Suppressor macrophage treated with lipopolysaccharide for 1 hour (primary cell): ENCODE measurements around the gene DOCK10.

Experiments
- DNase-seq, 3 donors: peaks; one replicate each; pipeline ENCODE4 v3.0.0-alpha.2; 2020 to 2022

Gene DOCK10

GRCh38 chr2:224817676-224818075, 224.6 kb downstream of the DOCK10 start:
- no peak for DNase-seq

DNA sequence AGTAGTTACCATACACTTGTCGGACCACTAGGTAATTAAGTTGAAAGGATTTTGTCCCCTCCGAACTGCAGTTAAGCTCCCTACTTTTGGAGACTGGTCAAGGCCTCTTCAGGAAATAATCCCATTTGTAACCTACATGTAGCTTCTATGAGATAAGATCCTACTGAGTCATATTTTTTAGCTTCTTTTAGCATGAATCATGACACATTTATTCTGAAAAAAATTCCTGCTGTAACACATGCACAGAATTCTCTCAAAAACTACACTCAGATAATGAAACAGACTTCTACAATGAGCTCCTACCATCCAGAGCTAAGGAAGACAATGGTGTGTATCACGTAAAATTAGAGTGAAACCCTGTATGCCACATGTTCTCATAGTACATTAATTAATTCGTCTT, 225.5 kb downstream of the DOCK10 start:
- no peak for DNase-seq

DNA sequence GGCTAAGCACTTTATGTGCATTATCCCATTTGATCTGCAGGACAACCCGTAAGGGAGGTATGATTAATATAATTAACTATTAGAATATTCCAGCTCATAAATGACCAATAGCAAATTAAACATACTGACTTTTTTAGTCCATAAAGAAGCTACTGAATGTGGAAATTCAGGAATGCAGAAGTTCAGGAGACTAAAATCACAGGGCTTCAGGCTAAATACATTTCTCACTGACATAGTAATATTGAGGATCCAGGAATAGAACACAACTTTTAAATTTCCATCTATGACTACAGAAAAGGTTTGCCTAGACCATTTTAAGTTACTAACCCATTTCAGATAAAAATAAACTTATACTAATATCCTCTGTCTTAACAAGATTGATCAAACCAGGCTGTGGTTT, 228.7 kb downstream of the DOCK10 start:
- DNase-seq, result no peak

DNA sequence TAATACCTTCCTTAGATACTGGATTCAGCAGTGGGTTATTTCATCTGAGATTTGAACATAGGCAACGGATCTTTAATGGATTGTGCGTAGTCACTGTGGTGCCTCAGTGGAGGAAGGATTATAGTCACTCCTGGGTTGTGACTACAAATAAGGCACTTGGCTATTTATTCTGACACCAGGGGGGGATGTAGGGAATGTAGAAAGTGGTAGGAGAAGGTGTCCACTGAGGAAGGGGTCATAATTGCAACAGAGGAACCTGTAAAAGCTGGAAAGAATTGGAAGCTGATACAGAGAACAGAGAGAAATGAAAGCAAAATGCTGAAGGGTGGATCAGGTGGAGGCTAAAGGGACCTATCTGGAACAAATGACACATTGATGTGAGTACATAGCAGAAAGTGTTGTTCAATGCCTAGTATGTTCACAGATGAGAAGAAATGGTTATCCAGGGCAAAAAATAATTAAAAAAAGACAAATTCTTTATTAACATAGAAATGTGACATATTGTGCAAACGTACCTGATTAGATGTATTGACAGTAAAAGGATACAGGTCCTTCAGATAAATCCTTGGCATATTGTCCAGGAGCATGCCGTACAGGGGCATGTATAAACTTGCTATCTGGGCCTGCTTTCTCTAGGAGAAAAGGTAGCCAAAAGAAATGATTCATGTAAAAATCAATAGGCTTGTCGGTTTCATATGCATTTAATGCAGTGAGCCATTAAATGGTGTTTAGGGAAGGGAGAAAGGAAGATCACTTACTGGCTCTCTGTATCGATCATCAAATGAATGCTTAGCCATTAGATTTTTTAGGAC, 234.9 kb downstream of the DOCK10 start:
- no peak for DNase-seq

DNA sequence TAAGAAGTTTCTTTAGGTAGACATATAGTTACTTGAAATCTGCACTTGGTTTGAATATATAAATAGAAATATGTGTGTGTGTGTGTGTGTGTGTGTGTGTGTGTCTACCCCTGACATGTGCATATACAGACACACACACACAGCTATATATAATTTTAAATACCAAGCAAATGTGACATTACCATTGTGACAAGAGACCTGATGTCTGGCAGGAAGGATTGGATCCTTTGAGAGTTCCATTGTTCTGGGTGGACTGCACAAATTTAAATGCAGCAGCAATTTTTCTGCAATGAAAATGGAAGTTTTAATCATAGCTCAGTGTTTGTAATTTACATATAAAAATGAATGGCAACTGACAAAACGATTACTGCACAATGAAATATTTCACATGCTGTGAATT, 238.3 kb downstream of the DOCK10 start:
- DNase-seq, result no peak

- DNase-seq, result peak; percentile 71 to 81 (median 78)
Measured at GRCh38 chr2:224802407-224802806, 239.9 kb downstream of the DOCK10 start.

GRCh38 chr2:224801360-224801759, 240.9 kb downstream of the DOCK10 start:
- no peak for DNase-seq

DNA sequence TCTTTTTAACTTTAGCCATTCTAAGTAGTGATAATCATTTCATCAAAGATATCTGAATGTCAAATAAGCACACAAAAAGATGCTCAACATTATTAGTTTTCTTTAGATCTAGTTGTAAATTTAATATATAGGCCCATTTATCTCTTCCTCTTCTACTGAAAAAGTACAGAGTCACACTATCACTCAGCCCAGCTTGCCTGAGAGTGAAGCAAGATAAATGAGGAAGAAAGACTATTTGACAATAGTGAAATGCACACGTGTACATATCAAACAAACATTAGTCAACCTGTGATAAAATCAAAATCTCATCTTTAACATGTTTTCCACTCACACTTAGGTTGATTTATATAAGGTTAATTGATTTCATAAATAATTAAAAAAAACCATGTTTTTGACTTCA, 242.6 kb downstream of the DOCK10 start:
- peak; percentile 17 to 48 (median 31) for DNase-seq

DNA sequence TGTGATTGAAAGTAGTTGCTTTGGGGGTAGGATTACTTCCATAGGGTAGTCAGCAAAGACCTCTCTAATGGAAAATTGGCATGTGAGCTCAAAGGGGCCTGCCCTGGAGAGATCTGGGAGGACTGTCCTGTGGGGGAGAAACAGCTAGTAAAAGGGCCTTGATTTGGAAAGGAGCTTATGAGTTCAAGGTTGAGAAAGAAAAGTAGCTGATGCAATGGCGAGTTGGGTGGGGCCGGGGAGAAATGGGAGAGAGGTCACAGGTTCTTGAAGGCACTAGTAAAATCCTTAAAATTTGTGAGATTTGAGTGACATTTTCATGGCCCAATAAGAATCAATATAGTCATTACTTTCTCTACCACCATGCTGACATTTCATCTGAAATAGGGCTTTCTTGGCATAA, 244.1 kb downstream of the DOCK10 start:
- peak; percentile 24 to 35 (median 28) for DNase-seq

GRCh38 chr2:224796695-224797305, 245.5 kb downstream of the DOCK10 start:
- no peak for DNase-seq

DNA sequence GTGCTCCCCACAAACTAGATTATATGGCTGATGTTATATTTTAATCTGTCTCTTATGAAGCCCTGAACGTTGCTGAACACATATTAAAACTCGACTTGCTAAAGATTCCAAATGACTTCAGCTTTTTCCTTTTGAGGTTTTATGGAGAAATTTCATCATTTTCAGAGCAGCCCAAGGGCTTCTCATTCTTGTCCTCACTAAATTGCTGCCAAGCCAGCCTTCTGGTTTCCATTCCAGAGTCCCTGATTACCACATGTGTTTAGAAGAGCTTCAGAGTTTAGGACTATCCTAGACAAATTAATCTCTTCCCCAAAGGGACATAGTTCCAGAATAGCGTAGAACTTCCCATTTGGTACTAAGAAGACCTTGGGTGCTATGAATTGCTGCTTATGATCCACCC, 248.3 kb downstream of the DOCK10 start:
- DNase-seq, result no peak

- DNase-seq, result no peak
Measured at GRCh38 chr2:224786848-224787247, 255.4 kb downstream of the DOCK10 start.

DNA sequence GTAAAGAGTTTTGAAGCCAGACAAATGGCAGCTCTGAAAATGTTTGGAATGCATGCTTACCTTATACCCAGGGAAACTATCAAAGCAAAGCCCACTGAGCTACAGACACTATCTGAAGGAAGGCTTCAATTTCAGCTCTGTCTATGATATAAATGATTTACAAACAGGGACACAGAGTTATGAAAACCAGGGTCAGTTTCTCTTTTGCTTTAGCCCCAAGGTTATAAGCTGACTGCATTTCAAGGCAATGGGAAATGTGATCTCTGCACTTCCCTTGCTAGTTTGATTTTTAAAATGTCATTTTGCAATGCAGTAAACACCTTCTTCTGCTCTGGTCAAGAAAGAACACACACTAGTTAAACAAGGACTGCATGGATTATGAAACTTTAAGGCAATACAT, 260.9 kb downstream of the DOCK10 start:
- DNase-seq, result peak in 2 of 3 donors; percentile 28 to 30

DNA sequence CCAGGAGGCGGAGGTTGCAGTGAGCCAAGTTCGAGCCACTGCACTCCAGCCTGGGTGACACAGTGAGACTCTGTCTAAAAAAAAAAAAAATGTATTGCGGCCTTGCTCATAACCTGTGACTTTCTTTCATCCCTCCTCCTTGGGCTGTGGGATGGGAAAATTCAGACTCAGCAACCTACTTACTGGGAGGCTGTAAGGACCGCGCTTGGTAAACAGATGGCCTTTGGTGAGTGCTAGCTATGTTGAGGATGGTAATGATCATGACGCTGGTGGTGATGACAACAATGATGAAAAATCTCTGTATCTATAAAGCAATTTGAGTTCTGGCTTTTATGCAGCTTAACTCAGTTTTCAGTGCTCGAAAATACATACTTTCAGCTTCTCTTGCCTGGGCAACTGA, 261.4 kb downstream of the DOCK10 start:
- DNase-seq, result no peak

DNA sequence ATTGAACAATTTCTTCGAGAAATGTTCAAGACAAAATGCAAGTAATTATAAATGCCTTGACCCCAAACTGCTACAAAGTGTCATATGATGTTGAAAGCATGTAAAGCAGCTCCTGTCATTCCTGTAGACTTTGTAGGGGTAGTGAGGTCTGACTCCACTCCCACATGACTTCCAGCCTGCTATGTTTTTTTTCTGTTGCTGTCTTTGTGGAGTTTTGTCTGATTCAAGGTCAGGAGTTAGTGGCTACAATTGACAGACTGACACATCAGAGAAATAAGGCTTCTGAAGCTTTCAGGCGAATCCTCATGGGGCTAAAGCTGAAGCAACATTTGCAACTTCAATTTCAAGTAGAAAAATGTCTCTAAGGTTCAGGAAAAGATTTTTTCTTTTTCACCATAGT, 262.2 kb downstream of the DOCK10 start:
- DNase-seq, result peak; percentile 62 to 76 (median 66)

GRCh38 chr2:224778474-224778877, 263.8 kb downstream of the DOCK10 start:
- DNase-seq, result peak; percentile 55 to 67 (median 63)

GRCh38 chr2:224777559-224777930, 264.7 kb downstream of the DOCK10 start:
- no peak for DNase-seq

DNA sequence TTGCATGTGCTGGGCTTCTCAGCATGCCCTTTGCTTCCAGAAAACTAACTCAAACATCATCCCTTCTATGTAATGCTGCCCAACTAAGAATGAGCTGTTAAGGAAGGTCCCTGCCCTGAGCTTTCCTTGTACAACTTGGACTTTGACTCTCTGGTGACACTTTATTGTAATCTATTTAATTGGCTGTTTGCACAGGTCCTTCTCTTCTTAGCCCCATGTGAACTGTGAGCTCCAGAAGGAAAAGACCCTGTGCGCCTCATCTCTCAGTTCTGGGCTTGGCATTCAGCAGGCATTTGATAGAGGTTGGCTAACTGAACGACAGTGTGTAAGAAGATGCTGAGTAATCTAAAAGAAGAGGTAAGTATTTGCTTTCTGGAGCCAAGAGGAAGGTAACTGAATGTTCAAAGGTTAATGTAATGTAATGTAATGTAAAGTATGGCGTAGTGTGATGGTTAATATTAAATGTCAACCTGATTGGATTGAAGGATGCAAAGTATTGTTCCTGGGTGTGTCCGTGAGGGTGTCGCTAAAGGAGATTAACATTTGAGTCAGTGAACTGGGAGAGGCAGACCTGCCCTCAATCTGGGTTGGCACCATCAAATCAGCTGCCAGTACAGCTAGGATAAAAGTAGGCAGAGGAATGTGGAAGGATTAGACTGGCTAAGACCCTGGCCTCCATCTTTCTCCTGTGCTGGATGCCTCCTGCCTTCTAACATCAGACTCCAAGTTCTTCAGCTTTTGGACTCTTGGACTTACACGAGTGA, 265.3 kb downstream of the DOCK10 start:
- DNase-seq, result no peak

DNA sequence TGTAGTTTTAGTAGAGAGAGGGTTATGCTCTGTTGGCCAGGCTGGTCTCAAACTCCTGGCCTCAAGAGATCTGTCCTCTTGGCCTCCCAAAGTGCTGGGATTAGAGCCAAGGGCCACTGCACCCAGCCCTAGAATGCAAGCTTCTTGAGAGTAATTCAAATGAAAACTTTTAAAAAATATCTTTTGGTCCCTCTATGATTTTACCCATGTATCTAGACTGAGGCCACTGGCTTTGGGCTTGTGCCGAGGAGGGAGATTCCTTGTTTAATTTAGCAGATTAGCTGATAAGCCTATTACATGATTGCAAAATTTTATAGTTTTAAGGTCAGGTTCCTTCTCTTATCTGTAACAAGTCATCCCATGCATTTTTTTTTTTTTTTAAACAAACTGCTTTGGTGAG, 266.6 kb downstream of the DOCK10 start:
- DNase-seq, result no peak

GRCh38 chr2:224774735-224775134, 267.5 kb downstream of the DOCK10 start:
- DNase-seq, result no peak

DNA sequence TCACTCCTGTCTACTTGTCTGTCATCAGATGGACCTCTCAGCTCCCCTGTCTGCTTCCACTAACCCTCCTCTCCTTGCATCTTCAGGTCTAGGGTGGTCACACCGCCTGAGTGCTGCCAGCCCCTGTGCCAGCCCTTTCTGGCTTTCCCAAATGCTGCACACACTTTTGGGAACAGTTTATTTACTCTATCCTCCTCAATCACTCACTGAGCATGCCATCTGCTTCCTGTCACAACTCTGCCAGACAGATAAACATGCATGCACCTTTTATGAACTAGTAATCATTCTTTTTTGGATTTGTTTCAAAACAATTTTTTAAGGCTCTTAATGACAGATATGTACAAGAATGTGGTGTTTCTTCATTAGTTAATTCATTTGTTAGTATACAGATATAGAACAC, 269.8 kb downstream of the DOCK10 start:
- no peak for DNase-seq

GRCh38 chr2:224769489-224769888, 272.8 kb downstream of the DOCK10 start:
- no peak for DNase-seq

DNA sequence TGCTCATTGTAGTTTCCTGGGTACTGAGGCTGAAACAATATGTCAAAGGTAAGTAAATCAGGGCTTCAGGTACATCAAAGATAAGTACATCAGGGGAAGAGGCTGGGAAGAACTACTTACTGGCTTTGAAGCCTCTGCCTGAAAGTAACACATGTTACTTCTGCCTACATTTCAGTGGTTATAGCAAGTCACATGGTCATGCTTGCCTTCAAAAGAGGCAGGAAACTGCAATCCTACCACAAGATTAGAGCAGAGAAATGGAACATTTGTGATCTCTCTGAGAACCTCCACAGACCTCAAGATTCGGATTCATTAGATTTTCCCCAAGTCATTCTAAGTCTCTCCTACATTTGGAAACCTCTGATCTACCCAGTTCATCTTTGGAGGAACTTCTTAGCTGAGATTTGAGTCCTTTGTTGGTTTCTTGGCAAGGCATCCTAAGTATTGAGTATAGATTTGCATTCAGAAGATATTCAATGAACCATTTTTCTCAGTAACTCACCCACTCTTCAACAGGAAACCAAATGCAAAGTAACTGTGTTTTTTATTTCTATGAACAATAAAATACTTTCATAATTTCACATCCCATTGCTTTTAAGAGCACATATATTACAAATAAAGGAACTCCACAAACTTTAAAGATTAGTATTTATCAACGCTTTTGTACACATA, 277.6 kb downstream of the DOCK10 start:
- no peak for DNase-seq
